ENCODE results near the gene PTGES2. TPM values are rescaled to one million over a fixed set of nuclear protein-coding genes. Genes with fewer than 3 reads are reported as not detected.

Gene PTGES2
- total and polyA plus RNA-seq, 9 of the 15 experiments (the other 6 are each of a cell fraction or from before 2014, with no cell fraction given): 2.4 to 196 (median 90.1) TPM

- TF ChIP-seq THRA (IDR thresholded peaks at IDR 0.05): no peak
- no peak for TF ChIP-seq PHB (CRISPR knock-in tag; IDR thresholded peaks at IDR 0.05)
- TF ChIP-seq TFAM (CRISPR knock-in tag; conservative IDR thresholded peaks at IDR 0.05): no peak
- TF ChIP-seq MTA3 (IDR thresholded peaks at IDR 0.05; ENCODE audit: borderline replicate concordance): no peak
- TF ChIP-seq HMBOX1 (IDR thresholded peaks at IDR 0.05): no peak
- no peak for TF ChIP-seq ZNF766 (CRISPR knock-in tag; conservative IDR thresholded peaks at IDR 0.05)
- no peak; the same call in 1 of the 2 replicates for TF ChIP-seq GATA2 (CRISPR knock-in tag; IDR thresholded peaks at IDR 0.05)
- TF ChIP-seq ZNF707 (CRISPR knock-in tag; conservative IDR thresholded peaks at IDR 0.05): no peak
- TF ChIP-seq IRF9 (tag; IDR thresholded peaks at IDR 0.05): no peak
- no peak for TF ChIP-seq ZC3H11A (IDR thresholded peaks at IDR 0.05; ENCODE audit: low read depth, low read length)
- no peak for TF ChIP-seq ZNF318 (IDR thresholded peaks at IDR 0.05; ENCODE audit: borderline replicate concordance in 1 of 2, low read depth in 1 of 2)
- no peak for TF ChIP-seq MCM7 (IDR thresholded peaks at IDR 0.05)
- peak; percentile 90 for TF ChIP-seq RAD51 (IDR thresholded peaks at IDR 0.05; ENCODE audit: borderline replicate concordance, low read depth)
- peak; percentile 15; the same call in 1 of the 2 replicates for TF ChIP-seq C11orf30 (IDR thresholded peaks at IDR 0.05; ENCODE audit: low read depth)
- TF ChIP-seq ETS2 (tag; IDR thresholded peaks at IDR 0.05; ENCODE audit: borderline replicate concordance, poor library complexity, severe bottlenecking): no peak
- TF ChIP-seq ZNF583 (CRISPR knock-in tag; IDR thresholded peaks at IDR 0.05): no peak
- no peak for TF ChIP-seq ZNF778 (CRISPR knock-in tag; IDR thresholded peaks at IDR 0.05)
Measured at GRCh38 chr9:128127990-128128835, 684 bp upstream of the PTGES2 start (continued).
